HCT116 (cell line): ENCODE data around the gene CERS2. TPM values are rescaled to one million over a fixed set of nuclear protein-coding genes. Genes with fewer than 3 reads are reported as not detected.

ENCODE experiments used
- ATAC-seq: fragments of 200-7000 bp; cut with Tn5 transposase; 2 replicates; pipeline ENCODE4 v1.9.1; 2020; ENCODE audit warnings: mild to moderate bottlenecking, moderate library complexity
- BruUV-seq: library from RNA; stranded (reverse); fragments of 400-500 nt; replicated peaks from 2 replicates; lab custom pipeline; 2021; lab: Mats Ljungman, UMichigan
- CTCF ChIA-PET: fragments of 300-600 bp; sonication (Branson Sonifier 250); formaldehyde crosslinking; loops from one replicate; lab custom pipeline; 2021; ENCODE audit warnings: antibody characterized with exemption; lab: Charles Lee
- POLR2A ChIA-PET: fragments of 300-600, 350-600 bp; sonication (Branson Sonifier 250); formaldehyde crosslinking; loops from one replicate; lab custom pipeline; 2021; ENCODE audit warnings: antibody characterized with exemption; lab: Charles Lee
- RAD21 ChIA-PET, 2 experiments: fragments of 300-600 bp; sonication (Branson Sonifier 250); formaldehyde crosslinking; loops; one replicate each; lab custom pipeline; 2023; ENCODE audit warnings: low total read pairs in 2 of 2; ENCODE audit not compliant: uncharacterized antibody in 2 of 2, unreplicated experiment in 2 of 2, low non-redundant PET in 1 of 2; lab: Charles Lee
- DNase-seq: peaks from one replicate; pipeline ENCODE4 v3.0.0-alpha.2; 2010; ENCODE audit warnings: low read depth, low spot score
- H2AFZ ChIP-seq: fragments of 200-600 bp; shearing (Covaris generic), sonication (generic); 2 replicates; pipeline ENCODE4 v1.6.1; 2017; ENCODE audit warnings: low read depth, mixed run types, mixed read lengths, antibody characterized with exemption, low read length; ENCODE audit not compliant: poor library complexity, severe bottlenecking
- H3K27ac ChIP-seq: 2 replicates; pipeline ENCODE4 v1.5.1; 2012; ENCODE audit warnings: low read depth, low read length
- H3K27me3 ChIP-seq: fragments of 200-600 bp; sonication (generic); 2 replicates; pipeline ENCODE4 v1.6.1; 2016; ENCODE audit warnings: mixed run types, low read length, mixed read lengths; ENCODE audit not compliant: insufficient read depth
- H3K36me3 ChIP-seq, 2 experiments: fragments of 200-500 bp in 1 of 2; fragments of 200-600 bp in 1 of 2; sonication (Bioruptor generic) in 1 of 2; sonication (generic) in 1 of 2; 2 replicates each; pipeline versions ENCODE4 v1.5.1 to v1.6.1; 2014 to 2016; ENCODE audit warnings: low read length in 2 of 2, inconsistent platforms in 1 of 2, mixed read lengths in 1 of 2, mixed run types in 1 of 2; ENCODE audit not compliant: insufficient read depth in 2 of 2, control insufficient read depth in 1 of 2
- H3K4me1 ChIP-seq, 2 experiments: fragments of 200-600 bp in 1 of 2; sonication (generic) in 1 of 2; 2 replicates each; pipeline versions ENCODE4 v1.5.1 to v1.6.1; 2012 to 2017; ENCODE audit warnings: low read length in 2 of 2, inconsistent platforms in 1 of 2, mild to moderate bottlenecking in 1 of 2, mixed read lengths in 1 of 2, mixed run types in 1 of 2, moderate library complexity in 1 of 2; ENCODE audit not compliant: insufficient read depth in 2 of 2, control insufficient read depth in 1 of 2
- H3K4me2 ChIP-seq: fragments of 200-600 bp; sonication (generic); 2 replicates; pipeline ENCODE4 v1.6.1; 2017; ENCODE audit warnings: mixed run types, low read length, mixed read lengths
- H3K4me3 ChIP-seq, 2 experiments: fragments of 200-600 bp in 1 of 2; sonication (generic) in 1 of 2; replicated peaks in 1 of 2; 2 replicates each; pipeline ENCODE4 v1.5.1; 2011 to 2016; ENCODE audit warnings: low read length in 2 of 2, control low read depth in 1 of 2, low read depth in 1 of 2, mild to moderate bottlenecking in 1 of 2, mixed read lengths in 1 of 2, mixed run types in 1 of 2
- H3K79me2 ChIP-seq: fragments of 200-600 bp; sonication (generic); 2 replicates; pipeline ENCODE4 v1.6.1; 2017; ENCODE audit warnings: mild to moderate bottlenecking, mixed run types, low read length, moderate library complexity, mixed read lengths; ENCODE audit not compliant: insufficient read depth
- H3K9ac ChIP-seq: fragments of 200-600 bp; sonication (generic); 2 replicates; pipeline ENCODE4 v1.6.1; 2016; ENCODE audit warnings: low read length, mixed read lengths
- H3K9me2 ChIP-seq: fragments of 200-600 bp; sonication (generic), shearing (Covaris generic); 2 replicates; pipeline ENCODE4 v1.6.1; 2017; ENCODE audit warnings: mixed run types, mild to moderate bottlenecking, moderate library complexity; ENCODE audit not compliant: insufficient read depth
- H3K9me3 ChIP-seq, 2 experiments: fragments of 200-500 bp in 1 of 2; fragments of 200-600 bp in 1 of 2; sonication (Bioruptor generic) in 1 of 2; sonication (generic) in 1 of 2; 2 replicates each; pipeline ENCODE4 v1.6.1; 2014 to 2017; ENCODE audit warnings: low read length in 2 of 2, mixed read lengths in 2 of 2, inconsistent platforms in 1 of 2, low read depth in 1 of 2, mild to moderate bottlenecking in 1 of 2, mixed run types in 1 of 2, moderate library complexity in 1 of 2; ENCODE audit not compliant: control insufficient read depth in 1 of 2, insufficient read depth in 1 of 2
- H4K20me1 ChIP-seq: fragments of 200-600 bp; sonication (generic), shearing (Covaris generic); 2 replicates; pipeline ENCODE4 v1.6.1; 2017; ENCODE audit warnings: mixed run types, mild to moderate bottlenecking, moderate library complexity; ENCODE audit not compliant: insufficient read depth
- EGR1 ChIP-seq: IDR thresholded peaks from 2 replicates; pipeline ENCODE4 v1.6.1; 2012; ENCODE audit warnings: low read depth
- POLR2A ChIP-seq: IDR thresholded peaks from 2 replicates; pipeline ENCODE4 v1.7.0; 2011; ENCODE audit warnings: borderline replicate concordance; ENCODE audit not compliant: insufficient read depth, insufficient read length; ENCODE audit errors: extremely low read depth
- SIN3A ChIP-seq: IDR thresholded peaks from 2 replicates; pipeline ENCODE4 v1.6.1; 2012; ENCODE audit warnings: low read depth
- SP1 ChIP-seq: IDR thresholded peaks from 2 replicates; pipeline ENCODE4 v1.6.1; 2012; ENCODE audit warnings: low read depth
- SRF ChIP-seq: IDR thresholded peaks from 2 replicates; pipeline ENCODE4 v1.6.1; 2012; ENCODE audit warnings: low read depth
- intact Hi-C: fragments of 100-400 bp; cut with micrococcal nuclease; formaldehyde crosslinking; loops from 2 replicates; pipeline ENCODE4 v1.10.0; 2022
- total RNA-seq: library from RNA; stranded (reverse); gene quantifications from one replicate; pipeline ENCODE4 v1.2.1, GENCODE V29; 2021; ENCODE audit not compliant: unreplicated experiment
- TF ChIP-seq, protein P1 (sequence below): IDR thresholded peaks from 2 replicates; pipeline ENCODE4 v1.6.1; 2012; ENCODE audit warnings: low read depth
- TF ChIP-seq, protein P2 (sequence below): IDR thresholded peaks from 2 replicates; pipeline ENCODE4 v1.6.1; 2012

Gene CERS2
- total RNA-seq, 1 experiment from 2014 or later: 218 TPM

DNA sequence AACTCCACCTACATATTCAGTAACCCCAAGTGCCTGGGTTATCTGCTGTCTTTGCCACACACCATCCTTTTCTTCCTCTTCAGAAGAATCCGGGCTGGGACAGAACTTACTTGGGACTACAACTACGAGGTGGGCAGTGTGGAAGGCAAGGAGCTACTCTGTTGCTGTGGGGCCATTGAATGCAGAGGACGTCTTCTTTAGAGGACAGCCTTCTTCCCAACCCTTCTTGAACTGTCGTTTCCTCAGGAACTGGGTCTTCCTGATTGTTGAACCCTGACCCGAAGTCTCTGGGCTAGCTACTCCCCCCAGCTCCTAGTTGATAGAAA, 10.5 kb downstream of the CERS2 start (continued):
- TF ChIP-seq, protein P1, sequence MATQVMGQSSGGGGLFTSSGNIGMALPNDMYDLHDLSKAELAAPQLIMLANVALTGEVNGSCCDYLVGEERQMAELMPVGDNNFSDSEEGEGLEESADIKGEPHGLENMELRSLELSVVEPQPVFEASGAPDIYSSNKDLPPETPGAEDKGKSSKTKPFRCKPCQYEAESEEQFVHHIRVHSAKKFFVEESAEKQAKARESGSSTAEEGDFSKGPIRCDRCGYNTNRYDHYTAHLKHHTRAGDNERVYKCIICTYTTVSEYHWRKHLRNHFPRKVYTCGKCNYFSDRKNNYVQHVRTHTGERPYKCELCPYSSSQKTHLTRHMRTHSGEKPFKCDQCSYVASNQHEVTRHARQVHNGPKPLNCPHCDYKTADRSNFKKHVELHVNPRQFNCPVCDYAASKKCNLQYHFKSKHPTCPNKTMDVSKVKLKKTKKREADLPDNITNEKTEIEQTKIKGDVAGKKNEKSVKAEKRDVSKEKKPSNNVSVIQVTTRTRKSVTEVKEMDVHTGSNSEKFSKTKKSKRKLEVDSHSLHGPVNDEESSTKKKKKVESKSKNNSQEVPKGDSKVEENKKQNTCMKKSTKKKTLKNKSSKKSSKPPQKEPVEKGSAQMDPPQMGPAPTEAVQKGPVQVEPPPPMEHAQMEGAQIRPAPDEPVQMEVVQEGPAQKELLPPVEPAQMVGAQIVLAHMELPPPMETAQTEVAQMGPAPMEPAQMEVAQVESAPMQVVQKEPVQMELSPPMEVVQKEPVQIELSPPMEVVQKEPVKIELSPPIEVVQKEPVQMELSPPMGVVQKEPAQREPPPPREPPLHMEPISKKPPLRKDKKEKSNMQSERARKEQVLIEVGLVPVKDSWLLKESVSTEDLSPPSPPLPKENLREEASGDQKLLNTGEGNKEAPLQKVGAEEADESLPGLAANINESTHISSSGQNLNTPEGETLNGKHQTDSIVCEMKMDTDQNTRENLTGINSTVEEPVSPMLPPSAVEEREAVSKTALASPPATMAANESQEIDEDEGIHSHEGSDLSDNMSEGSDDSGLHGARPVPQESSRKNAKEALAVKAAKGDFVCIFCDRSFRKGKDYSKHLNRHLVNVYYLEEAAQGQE: no peak
- TF ChIP-seq, protein P2, sequence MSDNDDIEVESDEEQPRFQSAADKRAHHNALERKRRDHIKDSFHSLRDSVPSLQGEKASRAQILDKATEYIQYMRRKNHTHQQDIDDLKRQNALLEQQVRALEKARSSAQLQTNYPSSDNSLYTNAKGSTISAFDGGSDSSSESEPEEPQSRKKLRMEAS: no peak
- TF ChIP-seq EGR1 (no peak), SRF (no peak), SP1 (no peak), POLR2A (no peak)

DNA sequence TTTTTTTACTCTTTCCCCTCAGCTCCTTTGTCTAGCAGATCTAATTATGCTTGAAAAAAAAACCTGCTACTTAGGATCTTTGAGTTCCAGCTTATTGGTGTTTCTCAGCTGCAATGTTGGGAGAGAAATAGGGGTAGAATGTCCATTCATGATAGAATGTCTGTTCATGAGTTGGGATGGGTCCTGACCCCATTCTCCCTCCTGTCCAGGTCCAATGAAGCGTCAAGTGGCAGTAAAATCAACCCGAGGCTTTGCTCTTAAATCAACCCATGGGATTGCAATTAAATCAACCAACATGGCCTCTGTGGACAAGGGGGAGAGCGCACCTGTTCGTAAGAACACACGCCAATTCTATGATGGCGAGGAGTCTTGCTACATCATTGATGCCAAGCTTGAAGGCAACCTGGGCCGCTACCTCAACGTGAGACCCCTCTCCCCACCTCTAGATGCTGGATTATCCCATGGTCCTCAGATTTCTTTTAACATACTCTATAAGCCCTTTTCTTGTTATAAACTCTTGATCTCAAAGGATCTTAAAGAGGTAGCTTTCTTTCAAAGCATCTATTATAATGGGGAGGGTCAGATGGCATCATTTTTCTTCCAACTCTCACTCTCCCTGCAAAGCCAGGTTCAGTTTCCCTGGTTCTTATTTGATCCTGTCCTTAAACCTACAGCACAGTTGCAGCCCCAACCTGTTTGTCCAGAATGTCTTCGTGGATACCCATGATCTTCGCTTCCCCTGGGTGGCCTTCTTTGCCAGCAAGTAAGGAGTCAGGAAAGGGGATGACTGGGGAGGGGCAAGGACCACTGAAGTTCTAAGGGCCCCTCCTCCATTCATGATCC, 11.1 kb downstream of the CERS2 start:
- no peak for DNase-seq
- Histone ChIP-seq H3K36me3 (peaks cover 48 to 81% of the 10 kb centered on the region in 2 experiments), H4K20me1 (no peaks in the 10 kb centered on the region), H3K27me3 (no peaks in the 10 kb centered on the region), H3K79me2 (peaks cover 6% of the 10 kb centered on the region; the same call in 1 of the 2 replicates), H3K4me2 (no peak overlapping the region), H2AFZ (no peak overlapping the region), H3K27ac (no peak overlapping the region), H3K4me3 (no peak overlapping the region), H3K4me1 (no peaks in the 10 kb centered on the region), H3K9ac (no peak overlapping the region)
- BruUV-seq: no TSS peak
- POLR2A ChIA-PET: no interaction called here
- RAD21 ChIA-PET: no interaction called here
- no peak for TF ChIP-seq SP1
- no peak for TF ChIP-seq EGR1
- TF ChIP-seq SIN3A: no peak
- TF ChIP-seq, all 23 proteins: peak for 0
- intact Hi-C loops: no loop called here
- CTCF ChIA-PET: no interaction called here
- ATAC-seq: no peak
- H3K9me3 ChIP-seq: no peaks in the 10 kb centered on the region
- no peaks in the 10 kb centered on the region for H3K9me2 ChIP-seq
